A549 (cell line): Measurements from ENCODE around the gene CSRP2. TPM values are rescaled to one million over a fixed set of nuclear protein-coding genes. Genes with fewer than 3 reads are reported as not detected.

ENCODE experiments used
- ATAC-seq, 2 experiments: fragments of 200-7000 bp in 1 of 2; fragments of >200 bp in 1 of 2; cut with Nextera tagmentation in 1 of 2; cut with Tn5 transposase in 1 of 2; 3 replicates each; pipeline versions ENCODE4 v1.8.0 to v1.9.1; 2018 to 2020; ENCODE audit warnings: mild to moderate bottlenecking in 1 of 2, moderate library complexity in 1 of 2
- CTCF ChIA-PET: fragments of 300-600 bp; sonication (Branson Sonifier 250); formaldehyde crosslinking; extraction: SDS; loops from one replicate; lab custom pipeline; 2021; ENCODE audit warnings: antibody characterized with exemption, inconsistent platforms; lab: Yijun Ruan, JAX
- POLR2A ChIA-PET: fragments of 350-600 bp; formaldehyde crosslinking; extraction: SDS; loops from one replicate; lab custom pipeline; 2021; ENCODE audit warnings: antibody characterized with exemption, inconsistent platforms; lab: Yijun Ruan, JAX
- DNase-seq, 2 experiments: peaks; one replicate each; pipeline versions ENCODE4 v3.0.0 to v3.0.0-alpha.2; 2011 to 2016; ENCODE audit warnings: low read depth in 1 of 2, low spot score in 1 of 2
- FAIRE-seq: peaks from 2 replicates; lab custom pipeline; 2011; peaks lifted over from hg19 to GRCh38; lab: Jason Lieb, UNC
- H3K27ac ChIP-seq, 2 experiments: fragments of >200 bp; sonication (Bioruptor Twin); formaldehyde crosslinking; 3 replicates each; pipeline ENCODE4 v1.5.1; 2016 to 2017
- H3K4me1 ChIP-seq: fragments of >200 bp; sonication (Bioruptor Twin); formaldehyde crosslinking; 3 replicates; pipeline ENCODE4 v1.6.1; 2016
- H3K4me2 ChIP-seq: fragments of >200 bp; sonication (Bioruptor Twin); formaldehyde crosslinking; 3 replicates; pipeline ENCODE4 v1.6.1; 2016
- H3K4me3 ChIP-seq: fragments of >200 bp; sonication (Bioruptor Twin); formaldehyde crosslinking; 3 replicates; pipeline ENCODE4 v1.5.1; 2016
- H3K9me3 ChIP-seq: fragments of >200 bp; sonication (Bioruptor Twin); formaldehyde crosslinking; 3 replicates; pipeline ENCODE4 v1.6.1; 2016
- BCL3 ChIP-seq: fragments of >200 bp; sonication (Bioruptor Twin); formaldehyde crosslinking; IDR thresholded peaks from 3 replicates; pipeline ENCODE4 v1.6.1; 2016
- BHLHE40 ChIP-seq: IDR thresholded peaks from 2 replicates; pipeline ENCODE4 v1.6.1; 2012; ENCODE audit warnings: low read depth, low read length, inconsistent platforms
- CHD2 ChIP-seq: fragments of 150-350 bp; IDR thresholded peaks from 2 replicates; pipeline ENCODE4 v1.6.1; 2014; ENCODE audit warnings: low read length; ENCODE audit not compliant: partially characterized antibody
- CHD4 ChIP-seq: fragments of 200-600 bp; sonication (generic); IDR thresholded peaks from 2 replicates; pipeline ENCODE4 v1.6.1; 2016; ENCODE audit warnings: antibody characterized with exemption, mild to moderate bottlenecking, borderline replicate concordance
- CTCF ChIP-seq: fragments of >200 bp; sonication (Bioruptor Twin); formaldehyde crosslinking; IDR thresholded peaks from 3 replicates; pipeline ENCODE4 v1.5.1; 2016
- EHMT2 ChIP-seq: fragments of 200-600 bp; sonication (generic); IDR thresholded peaks from 2 replicates; pipeline ENCODE4 v1.6.1; 2016; ENCODE audit warnings: antibody characterized with exemption, low read depth, mild to moderate bottlenecking, moderate library complexity
- ESRRA ChIP-seq: fragments of 150-350 bp; IDR thresholded peaks from 2 replicates; pipeline ENCODE4 v1.6.1; 2014; ENCODE audit warnings: mild to moderate bottlenecking, low read length, borderline replicate concordance
- FOXS1 ChIP-seq: fragments of 250-450 bp; sonication (Bioruptor Pico); IDR thresholded peaks from 2 replicates; pipeline ENCODE4 v1.5.0; 2020; ENCODE audit warnings: mild to moderate bottlenecking, moderate library complexity
- GATA3 ChIP-seq: IDR thresholded peaks from 2 replicates; pipeline ENCODE4 v1.6.1; 2012; ENCODE audit warnings: borderline replicate concordance
- HES2 ChIP-seq: fragments of >200 bp; sonication (Bioruptor Twin); formaldehyde crosslinking; IDR thresholded peaks from 2 replicates; pipeline ENCODE4 v1.6.1; 2016
- HEYL ChIP-seq: fragments of 250-450 bp; sonication (Bioruptor Pico); IDR thresholded peaks from 2 replicates; pipeline ENCODE4 v1.8.0; 2021; ENCODE audit warnings: mild to moderate bottlenecking, moderate library complexity
- HOXA7 ChIP-seq: fragments of 250-450 bp; sonication (Bioruptor Pico); IDR thresholded peaks from 2 replicates; pipeline ENCODE4 v1.5.0; 2020; ENCODE audit warnings: mild to moderate bottlenecking, moderate library complexity
- HOXB13 ChIP-seq: fragments of 250-450 bp; sonication (Bioruptor Pico); IDR thresholded peaks from 2 replicates; pipeline ENCODE4 v1.5.0; 2020; ENCODE audit warnings: low read depth, mild to moderate bottlenecking, moderate library complexity
- KDM5A ChIP-seq: fragments of 200-600 bp; sonication (generic); IDR thresholded peaks from 2 replicates; pipeline ENCODE4 v1.6.1; 2016; ENCODE audit warnings: antibody characterized with exemption, mild to moderate bottlenecking
- MAX ChIP-seq: IDR thresholded peaks from 2 replicates; pipeline ENCODE4 v1.6.1; 2012
- NPAS2 ChIP-seq: fragments of 250-450 bp; sonication (Bioruptor Pico); IDR thresholded peaks from 2 replicates; pipeline ENCODE4 v1.8.0; 2022; ENCODE audit warnings: mild to moderate bottlenecking, moderate library complexity, borderline replicate concordance
- PBX3 ChIP-seq: IDR thresholded peaks from 2 replicates; pipeline ENCODE4 v1.6.1; 2012
- REST ChIP-seq: fragments of 200-600 bp; sonication (generic); IDR thresholded peaks from 2 replicates; pipeline ENCODE4 v1.6.1; 2016; ENCODE audit warnings: antibody characterized with exemption, mild to moderate bottlenecking, moderate library complexity
- TFCP2L1 ChIP-seq: fragments of 250-450 bp; sonication (Bioruptor Pico); IDR thresholded peaks from 2 replicates; pipeline ENCODE4 v1.5.0; 2021; ENCODE audit warnings: mild to moderate bottlenecking
- ZNF302 ChIP-seq: fragments of 250-450 bp; sonication (Bioruptor Pico); IDR thresholded peaks from 2 replicates; pipeline ENCODE4 v1.9.0; 2021; ENCODE audit warnings: inconsistent platforms, mild to moderate bottlenecking, moderate library complexity
- whole genome bisulfite sequencing: methylation state at CpG from one replicate; pipeline ENCODE4 v1.1.6; 2017; ENCODE audit errors: missing lambda C conversion rate; 5-methylcytosine and 5-hydroxymethylcytosine counted together
- polyA plus RNA-seq, 4 experiments: library from polyadenylated mRNA; depleted of rRNA in 3 of 4; stranded (reverse); fragments of >200 nt; fragmentation: RNase III in 1 of 4; extraction: RNeasy Plus Mini Kit Qiagen cat#74134 plus additional on column Dnase treatment in 1 of 4; gene quantifications; 2 replicates in 3 of 4; 3 replicates in 1 of 4; pipeline ENCODE4 v1.2.3, GENCODE V29; 2011 to 2017

The CSRP2 gene
- polyA plus RNA-seq, 2 of the 4 experiments (the other 2 are of a cell fraction), result 19.2 to 23.6 TPM

- TF ChIP-seq CTCF, result no peak
- TF ChIP-seq CHD2, result no peak
These were observed 520 bp downstream of the CSRP2 start (continued) for GRCh38 chr12:76878099-76878898.

- H3K4me2 ChIP-seq, result no peak overlapping the region
- POLR2A ChIA-PET, result no interaction called here
- ATAC-seq (no peak), DNase-seq (no peak), FAIRE-seq (no peak)
- CTCF ChIA-PET, result interaction anchor here (0.9 kb wide), 1 partner anchor 166 kb away, joined by 3 read pairs; no protein-coding TSS in a partner anchor
- H3K4me1 ChIP-seq, result peaks cover 10% of the 10 kb centered on the region; the same call in 2 of the 3 replicates
- H3K4me3 ChIP-seq, result no peak overlapping the region
- no peaks in the 10 kb centered on the region for H3K9me3 ChIP-seq
- H3K27ac ChIP-seq, result no peak overlapping the region
- WGBS, result 96% methylated on average over 2 of the region's 2 CpGs
- TF ChIP-seq HEYL (no peak), GATA3 (no peak), FOXS1 (CRISPR knock-in tag) (no peak), BHLHE40 (no peak), EHMT2 (no peak), HOXA7 (CRISPR knock-in tag) (no peak), CTCF (no peak), MAX (no peak), TFCP2L1 (CRISPR knock-in tag) (no peak), HOXB13 (CRISPR knock-in tag) (no peak), NPAS2 (CRISPR knock-in tag) (no peak), ZNF302 (CRISPR knock-in tag) (no peak), BCL3 (no peak), HES2 (no peak), REST (no peak), KDM5A (no peak), ESRRA (no peak), CHD4 (no peak), PBX3 (no peak)
These were observed 2.1 kb downstream of the CSRP2 start for GRCh38 chr12:76876696-76877229.
